Neural progenitor cell (in vitro differentiated cells): ENCODE measurements around the gene PCDHA6. TPM values are rescaled to one million over a fixed set of nuclear protein-coding genes. Genes with fewer than 3 reads are reported as not detected.
A peak's percentile ranks its signal among the peaks of the same experiment; 100 is the strongest.
"Not testable (repeated sequence)": the region's sequence is repeated elsewhere in the genome, so short reads cannot be mapped to it uniquely, and the experiment has no call there.

Source experiments
- DNase-seq: peaks from one replicate; pipeline ENCODE4 v3.0.0-alpha.2; 2016; ENCODE audit warnings: low spot score
- H2AFZ ChIP-seq: fragments of 200-600 bp; sonication (generic); replicated peaks from 2 replicates; pipeline ENCODE4 v1.6.1; 2016; ENCODE audit warnings: antibody characterized with exemption
- H3F3A ChIP-seq: fragments of 200-600 bp; sonication (generic); 2 replicates; pipeline ENCODE4 v1.6.1; 2016; ENCODE audit warnings: antibody characterized with exemption, low read depth
- H3K27ac ChIP-seq: fragments of 200-600 bp; sonication (generic); 2 replicates; pipeline ENCODE4 v1.5.1; 2016; ENCODE audit warnings: mild to moderate bottlenecking
- H3K27me3 ChIP-seq: fragments of 200-600 bp; sonication (generic); 2 replicates; pipeline ENCODE4 v1.6.1; 2016; ENCODE audit warnings: mild to moderate bottlenecking, moderate library complexity
- H3K36me3 ChIP-seq: fragments of 200-600 bp; sonication (generic); 2 replicates; pipeline ENCODE4 v1.5.1; 2016
- H3K4me1 ChIP-seq: fragments of 200-600 bp; sonication (generic); 2 replicates; pipeline ENCODE4 v1.6.1; 2016; ENCODE audit warnings: mixed run types
- H3K4me2 ChIP-seq: fragments of 200-600 bp; sonication (generic); 2 replicates; pipeline ENCODE4 v1.6.1; 2016
- H3K4me3 ChIP-seq: fragments of 200-600 bp; sonication (generic); 2 replicates; pipeline ENCODE4 v1.5.1; 2016
- H3K79me2 ChIP-seq: fragments of 200-600 bp; sonication (generic); 2 replicates; pipeline ENCODE4 v1.6.1; 2016; ENCODE audit warnings: low read depth
- H3K9ac ChIP-seq: fragments of 200-600 bp; sonication (generic); 2 replicates; pipeline ENCODE4 v1.6.1; 2016
- H3K9me3 ChIP-seq: fragments of 200-600 bp; sonication (generic); 2 replicates; pipeline ENCODE4 v1.5.1; 2016; ENCODE audit warnings: low read depth
- H4K20me1 ChIP-seq: fragments of 200-600 bp; sonication (generic); 2 replicates; pipeline ENCODE4 v1.6.1; 2016; ENCODE audit warnings: low read depth
- H3K27ac Mint-ChIP-seq: 3 replicates; pipeline ENCODE4 v1.8.0; 2021; ENCODE audit warnings: mixed read lengths
- H3K27me3 Mint-ChIP-seq: 2 replicates; pipeline ENCODE4 v1.8.0; 2022; ENCODE audit warnings: low read depth, mild to moderate bottlenecking, inconsistent platforms, moderate library complexity, mixed read lengths; ENCODE audit not compliant: insufficient read depth
- H3K36me3 Mint-ChIP-seq: 3 replicates; pipeline ENCODE4 v1.8.0; 2021; ENCODE audit warnings: mixed read lengths
- H3K4me1 Mint-ChIP-seq: 3 replicates; pipeline ENCODE4 v1.8.0; 2021; ENCODE audit warnings: mixed read lengths
- H3K4me3 Mint-ChIP-seq: 3 replicates; pipeline ENCODE4 v1.8.0; 2021; ENCODE audit warnings: mild to moderate bottlenecking, moderate library complexity, mixed read lengths
- H3K9me3 Mint-ChIP-seq: 3 replicates; pipeline ENCODE4 v1.8.0; 2020; ENCODE audit warnings: mixed read lengths
- EZH2 ChIP-seq: fragments of 200-600 bp; sonication (generic); IDR thresholded peaks from 2 replicates; pipeline ENCODE4 v1.6.1; 2017; ENCODE audit warnings: antibody characterized with exemption, mild to moderate bottlenecking, moderate library complexity
- EZH2phosphoT487 ChIP-seq: fragments of 200-600 bp; sonication (generic); IDR thresholded peaks from 2 replicates; pipeline ENCODE4 v1.6.1; 2017; ENCODE audit warnings: antibody characterized with exemption
- total RNA-seq: library from RNA; depleted of rRNA; stranded (reverse); fragments of >200 nt; gene quantifications from 2 replicates; pipeline ENCODE4 v1.2.3, GENCODE V29; 2015; ENCODE audit warnings: low replicate concordance
- TF ChIP-seq, protein P1 (sequence below): fragments of 200-600 bp; sonication (generic); IDR thresholded peaks from 2 replicates; pipeline ENCODE4 v1.5.1; 2017; ENCODE audit warnings: antibody characterized with exemption, mild to moderate bottlenecking

PCDHA6 gene
- total RNA-seq, 1 donor from 2014 or later = 2.0 TPM

GRCh38 chr5:140875085-140876065 is 47.6 kb downstream of the PCDHA6 start, which contains the start of gene PCDHA12:
Gene PCDHA12, plus strand, starts transcription at chr5:140875308. Its CDS starts 165 bp downstream, at chr5:140875473.
- H3K4me2 ChIP-seq = peak within 1 kb of the TSS; percentile 56
- DNase-seq = peak; percentile 68

GRCh38 chr5:140876541-140877261 is 48.9 kb downstream of the PCDHA6 start:
- H2AFZ ChIP-seq, H3K27me3 ChIP-seq, H4K20me1 ChIP-seq, DNase-seq, H3K27me3 Mint-ChIP-seq, H3K27ac ChIP-seq, H3K4me1 ChIP-seq, H3F3A ChIP-seq, H3K4me3 ChIP-seq, H3K9me3 ChIP-seq, H3K4me2 ChIP-seq, H3K27ac Mint-ChIP-seq, H3K9ac ChIP-seq, H3K4me1 Mint-ChIP-seq, H3K4me3 Mint-ChIP-seq, H3K36me3 ChIP-seq: not testable (repeated sequence)
- Mint-ChIP-seq H3K9me3 (peaks cover 44% of the 10 kb centered on the region), H3K36me3 (peaks cover 52% of the 10 kb centered on the region)
- H3K79me2 ChIP-seq = peaks cover 11% of the 10 kb centered on the region

More at GRCh38 chr5:140875085-140876065, 47.6 kb downstream of the PCDHA6 start, which contains the start of gene PCDHA12:
- Histone ChIP-seq H3K4me1 (no peaks in the 10 kb centered on the region), H4K20me1 (no peaks in the 10 kb centered on the region), H3K36me3 (no peaks in the 10 kb centered on the region), H3K9ac (no peak within 1 kb of the TSS), H3K27ac (no peak within 1 kb of the TSS), H3K4me3 (peak within 1 kb of the TSS; percentile 58), H2AFZ (peak within 1 kb of the TSS; percentile 69), H3F3A (peaks cover 7% of the 10 kb centered on the region), H3K79me2 (peaks cover 11% of the 10 kb centered on the region), H3K9me3 (no peaks in the 10 kb centered on the region), H3K27me3 (no peaks in the 10 kb centered on the region)
- Mint-ChIP-seq H3K27me3 (peaks cover 3% of the 10 kb centered on the region), H3K4me1 (peaks cover 4% of the 10 kb centered on the region), H3K9me3 (peaks cover 38% of the 10 kb centered on the region), H3K36me3 (peaks cover 49% of the 10 kb centered on the region), H3K4me3 (peak within 1 kb of the TSS; percentile 94), H3K27ac (peak within 1 kb of the TSS; percentile 90)
- no peak for TF ChIP-seq EZH2
- TF ChIP-seq, protein P1, sequence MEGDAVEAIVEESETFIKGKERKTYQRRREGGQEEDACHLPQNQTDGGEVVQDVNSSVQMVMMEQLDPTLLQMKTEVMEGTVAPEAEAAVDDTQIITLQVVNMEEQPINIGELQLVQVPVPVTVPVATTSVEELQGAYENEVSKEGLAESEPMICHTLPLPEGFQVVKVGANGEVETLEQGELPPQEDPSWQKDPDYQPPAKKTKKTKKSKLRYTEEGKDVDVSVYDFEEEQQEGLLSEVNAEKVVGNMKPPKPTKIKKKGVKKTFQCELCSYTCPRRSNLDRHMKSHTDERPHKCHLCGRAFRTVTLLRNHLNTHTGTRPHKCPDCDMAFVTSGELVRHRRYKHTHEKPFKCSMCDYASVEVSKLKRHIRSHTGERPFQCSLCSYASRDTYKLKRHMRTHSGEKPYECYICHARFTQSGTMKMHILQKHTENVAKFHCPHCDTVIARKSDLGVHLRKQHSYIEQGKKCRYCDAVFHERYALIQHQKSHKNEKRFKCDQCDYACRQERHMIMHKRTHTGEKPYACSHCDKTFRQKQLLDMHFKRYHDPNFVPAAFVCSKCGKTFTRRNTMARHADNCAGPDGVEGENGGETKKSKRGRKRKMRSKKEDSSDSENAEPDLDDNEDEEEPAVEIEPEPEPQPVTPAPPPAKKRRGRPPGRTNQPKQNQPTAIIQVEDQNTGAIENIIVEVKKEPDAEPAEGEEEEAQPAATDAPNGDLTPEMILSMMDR = peak; percentile 63

- Histone ChIP-seq H3K4me2 (no peak overlapping the region), H3K4me3 (no peak overlapping the region), H3K4me1 (no peaks in the 10 kb centered on the region), H3F3A (peaks cover 7% of the 10 kb centered on the region), H3K27ac (no peak overlapping the region), H3K9ac (no peak overlapping the region), H3K9me3 (no peaks in the 10 kb centered on the region), H3K27me3 (no peaks in the 10 kb centered on the region), H3K36me3 (no peaks in the 10 kb centered on the region), H3K79me2 (peaks cover 7% of the 10 kb centered on the region), H2AFZ (no peak overlapping the region), H4K20me1 (no peaks in the 10 kb centered on the region)
- no peak overlapping the region for H3K27ac Mint-ChIP-seq
- H3K9me3 Mint-ChIP-seq = peaks cover 42% of the 10 kb centered on the region
- peaks cover 4% of the 10 kb centered on the region for H3K4me1 Mint-ChIP-seq
- DNase-seq = no peak
- peaks cover 3% of the 10 kb centered on the region for H3K27me3 Mint-ChIP-seq
- TF ChIP-seq EZH2 = no peak
- no peak for TF ChIP-seq EZH2phosphoT487
- TF ChIP-seq, protein P1 = no peak
- H3K4me3 Mint-ChIP-seq = no peak overlapping the region
- H3K36me3 Mint-ChIP-seq = peaks cover 53% of the 10 kb centered on the region
These were observed 49.5 kb downstream of the PCDHA6 start for GRCh38 chr5:140877262-140877581.

Other genes starting within 250 kb of the PCDHA6 start
- gene CD14, start 194.8 kb upstream of the PCDHA6 start, total RNA-seq = not detected in 2 replicates
- gene TMCO6, start 188.5 kb upstream of the PCDHA6 start, total RNA-seq = 17.8 and 106 TPM in 2 replicates
- gene NDUFA2, start 180.3 kb upstream of the PCDHA6 start, total RNA-seq = 53.8 and 59.4 TPM in 2 replicates
- 97.0 and 131 TPM in 2 replicates for gene IK, start 180.1 kb upstream of the PCDHA6 start, total RNA-seq
- 6.9 and 15.1 TPM in 2 replicates for gene WDR55, start 163.1 kb upstream of the PCDHA6 start, total RNA-seq
- 0.37 and 1.1 TPM in 2 replicates for gene DND1, start 154.4 kb upstream of the PCDHA6 start, total RNA-seq
- 44.9 and 45.7 TPM in 2 replicates for gene HARS1, start 136.6 kb upstream of the PCDHA6 start, total RNA-seq
- gene HARS2, start 136.5 kb upstream of the PCDHA6 start, total RNA-seq = 30.6 and 34.1 TPM in 2 replicates
- gene ZMAT2, start 127.5 kb upstream of the PCDHA6 start, total RNA-seq = 62.2 and 71.5 TPM in 2 replicates
- 0.19 and 0.24 TPM in 2 replicates for gene PCDHA1, start 41.8 kb upstream of the PCDHA6 start, total RNA-seq
- 3.7 and 5.9 TPM in 2 replicates for gene PCDHA2, start 33.1 kb upstream of the PCDHA6 start, total RNA-seq
- 2.8 and 4.0 TPM in 2 replicates for gene PCDHA3, start 26.9 kb upstream of the PCDHA6 start, total RNA-seq
- gene PCDHA4, start 20.9 kb upstream of the PCDHA6 start, total RNA-seq = 9.7 and 13.7 TPM in 2 replicates
- 2.4 and 2.7 TPM in 2 replicates for gene PCDHA5, start 6.3 kb upstream of the PCDHA6 start, total RNA-seq
- 0.36 and 2.7 TPM in 2 replicates for gene PCDHA7, start 6.3 kb downstream of the PCDHA6 start, total RNA-seq
- gene PCDHA8, start 13.2 kb downstream of the PCDHA6 start, total RNA-seq = 0.90 and 1.6 TPM in 2 replicates
- 2.0 TPM in 2 replicates for gene PCDHA9, start 20.4 kb downstream of the PCDHA6 start, total RNA-seq
- 8.0 and 11.7 TPM in 2 replicates for gene PCDHA10, start 27.9 kb downstream of the PCDHA6 start, total RNA-seq
- 5.4 and 6.3 TPM in 2 replicates for gene PCDHA11, start 41.0 kb downstream of the PCDHA6 start, total RNA-seq
- 3.4 and 5.9 TPM in 2 replicates for gene PCDHA12, start 47.3 kb downstream of the PCDHA6 start, total RNA-seq
- 1.9 and 2.3 TPM in 2 replicates for gene PCDHA13, start 54.2 kb downstream of the PCDHA6 start, total RNA-seq
- 2.9 and 5.9 TPM in 2 replicates for gene PCDHAC1, start 98.3 kb downstream of the PCDHA6 start, total RNA-seq
- gene PCDHAC2, start 138.5 kb downstream of the PCDHA6 start, total RNA-seq = 1.9 and 2.5 TPM in 2 replicates
- 0.03 and 0.07 TPM in 2 replicates for gene PCDHB1, start 223.4 kb downstream of the PCDHA6 start, total RNA-seq